ENCODE results near the gene RARB.

GRCh38 chr3:25513642-25514266 is 85.7 kb downstream of the RARB start:
- TF ChIP-seq CTCF (IDR thresholded peaks at IDR 0.05; ENCODE audit: low read depth, low read length) = no peak
- no peak for TF ChIP-seq EZH2phosphoT487 (IDR thresholded peaks at IDR 0.05; ENCODE audit: low read depth)
